KMS-11 (cell line): ENCODE data around the gene FOXF2.

Experiments used
- H2AFZ ChIP-seq: fragments of 200-600 bp; sonication (generic); 2 replicates; pipeline ENCODE4 v1.6.1; 2016; ENCODE audit warnings: antibody characterized with exemption, mixed run types, low read depth
- H3K27ac ChIP-seq: fragments of 200-600 bp; sonication (generic); 2 replicates; pipeline ENCODE4 v1.6.1; 2016; ENCODE audit warnings: mild to moderate bottlenecking, mixed run types
- H3K27me3 ChIP-seq: fragments of 200-600 bp; sonication (generic); 2 replicates; pipeline ENCODE4 v1.6.1; 2017; ENCODE audit warnings: mild to moderate bottlenecking, low read depth, mixed run types, moderate library complexity; ENCODE audit not compliant: insufficient read depth
- H3K36me3 ChIP-seq: fragments of 200-600 bp; sonication (generic); 2 replicates; pipeline ENCODE4 v1.6.1; 2017; ENCODE audit warnings: mild to moderate bottlenecking, mixed run types; ENCODE audit not compliant: insufficient read depth
- H3K4me1 ChIP-seq: fragments of 200-600 bp; sonication (generic); 2 replicates; pipeline ENCODE4 v1.6.1; 2016; ENCODE audit warnings: mild to moderate bottlenecking, low read depth, mixed run types; ENCODE audit not compliant: poor library complexity, severe bottlenecking
- H3K4me2 ChIP-seq: fragments of 200-600 bp; sonication (generic); 2 replicates; pipeline ENCODE4 v1.7.0; 2016; ENCODE audit warnings: mild to moderate bottlenecking, mixed run types
- H3K4me3 ChIP-seq: fragments of 200-600 bp; sonication (generic); IDR thresholded peaks from 2 replicates; pipeline ENCODE4 v1.6.1; 2017; ENCODE audit warnings: low read depth, low read length, mixed read lengths; ENCODE audit not compliant: insufficient read depth
- H3K79me2 ChIP-seq: fragments of 200-600 bp; sonication (generic); 2 replicates; pipeline ENCODE4 v1.6.1; 2016; ENCODE audit warnings: low read depth, mixed run types; ENCODE audit not compliant: insufficient read depth
- H3K9ac ChIP-seq: fragments of 200-600 bp; sonication (generic); 2 replicates; pipeline ENCODE4 v1.6.1; 2016; ENCODE audit warnings: mild to moderate bottlenecking, mixed run types
- H4K20me1 ChIP-seq: fragments of 200-600 bp; sonication (generic); 2 replicates; pipeline ENCODE4 v1.6.1; 2016; ENCODE audit warnings: mild to moderate bottlenecking, mixed run types; ENCODE audit not compliant: insufficient read depth
- TF ChIP-seq, protein P1 (sequence below): fragments of 200-600 bp; sonication (generic); conservative IDR thresholded peaks from 2 replicates; pipeline ENCODE4 v1.6.1; 2017; ENCODE audit warnings: low read depth, mild to moderate bottlenecking, antibody characterized with exemption, low read length, moderate library complexity, mixed read lengths

The FOXF2 gene

DNA sequence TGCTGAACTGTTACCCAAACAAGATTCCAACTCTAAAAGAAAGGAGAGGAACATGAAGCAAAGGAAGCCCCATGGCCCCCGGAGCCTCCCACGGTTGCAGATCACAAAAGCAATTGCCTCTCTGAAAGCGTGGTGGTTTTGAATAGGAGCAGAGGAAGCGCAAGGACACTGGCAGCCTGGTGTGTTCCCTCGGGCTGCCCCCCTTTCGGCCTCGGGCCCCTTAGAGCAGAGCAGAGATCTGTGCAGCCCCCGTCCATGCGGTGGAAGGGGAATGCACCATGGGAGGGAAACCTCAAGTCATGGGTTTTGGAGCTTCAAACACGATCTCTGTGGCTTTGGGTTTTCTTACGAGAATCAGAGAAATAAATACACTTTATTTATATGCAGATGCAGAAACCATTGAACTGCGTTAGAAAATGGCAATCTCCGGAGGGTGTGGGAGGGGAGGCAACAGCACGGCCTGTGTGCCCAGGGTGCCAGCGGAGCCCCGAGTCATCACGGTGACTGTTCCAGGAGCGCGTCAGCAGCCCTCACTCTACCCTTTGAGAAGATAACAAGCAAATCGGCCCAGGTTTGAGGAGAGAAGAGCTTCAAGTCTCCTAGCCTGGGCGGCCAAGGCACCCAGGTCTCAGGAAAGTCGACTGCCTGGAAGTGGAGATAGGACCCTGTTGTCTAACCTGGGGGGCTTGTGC is 20.5 kb downstream of the FOXF2 start:
- H3K27me3 ChIP-seq: no peaks in the 10 kb centered on the region

DNA sequence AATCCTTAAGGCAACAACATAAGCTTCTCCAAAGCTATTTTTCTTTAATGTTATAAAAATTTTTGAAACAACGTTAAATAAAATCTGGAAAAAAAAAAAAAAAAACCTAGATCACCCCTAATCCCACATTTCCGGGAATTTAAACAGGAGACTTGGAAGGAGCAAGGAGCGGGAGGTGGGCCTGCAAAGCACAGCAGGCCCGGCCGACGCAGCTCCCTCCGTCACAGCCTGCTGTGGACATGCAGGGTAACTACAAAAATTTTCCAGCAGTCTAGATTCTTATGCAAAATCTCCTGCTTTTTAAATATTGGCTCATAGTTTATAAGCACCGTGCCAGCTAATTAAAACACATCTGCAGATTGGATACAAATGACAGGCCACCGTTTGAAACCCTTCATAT is 23.5 kb downstream of the FOXF2 start:
- Histone ChIP-seq H3K27me3 (no peaks in the 10 kb centered on the region), H3K79me2 (no peaks in the 10 kb centered on the region), H3K9ac (no peak overlapping the region), H3K4me1 (no peaks in the 10 kb centered on the region), H3K4me2 (no peak overlapping the region), H2AFZ (no peak overlapping the region), H3K27ac (no peak overlapping the region), H3K36me3 (no peaks in the 10 kb centered on the region), H3K4me3 (no peak overlapping the region), H4K20me1 (no peaks in the 10 kb centered on the region)
- TF ChIP-seq, protein P1, sequence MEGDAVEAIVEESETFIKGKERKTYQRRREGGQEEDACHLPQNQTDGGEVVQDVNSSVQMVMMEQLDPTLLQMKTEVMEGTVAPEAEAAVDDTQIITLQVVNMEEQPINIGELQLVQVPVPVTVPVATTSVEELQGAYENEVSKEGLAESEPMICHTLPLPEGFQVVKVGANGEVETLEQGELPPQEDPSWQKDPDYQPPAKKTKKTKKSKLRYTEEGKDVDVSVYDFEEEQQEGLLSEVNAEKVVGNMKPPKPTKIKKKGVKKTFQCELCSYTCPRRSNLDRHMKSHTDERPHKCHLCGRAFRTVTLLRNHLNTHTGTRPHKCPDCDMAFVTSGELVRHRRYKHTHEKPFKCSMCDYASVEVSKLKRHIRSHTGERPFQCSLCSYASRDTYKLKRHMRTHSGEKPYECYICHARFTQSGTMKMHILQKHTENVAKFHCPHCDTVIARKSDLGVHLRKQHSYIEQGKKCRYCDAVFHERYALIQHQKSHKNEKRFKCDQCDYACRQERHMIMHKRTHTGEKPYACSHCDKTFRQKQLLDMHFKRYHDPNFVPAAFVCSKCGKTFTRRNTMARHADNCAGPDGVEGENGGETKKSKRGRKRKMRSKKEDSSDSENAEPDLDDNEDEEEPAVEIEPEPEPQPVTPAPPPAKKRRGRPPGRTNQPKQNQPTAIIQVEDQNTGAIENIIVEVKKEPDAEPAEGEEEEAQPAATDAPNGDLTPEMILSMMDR: no peak

More for the DNA sequence above, 20.5 kb downstream of the FOXF2 start:
- Histone ChIP-seq H3K9ac (no peak overlapping the region), H3K4me3 (no peak overlapping the region), H4K20me1 (no peaks in the 10 kb centered on the region), H3K4me2 (no peak overlapping the region), H3K27ac (no peak overlapping the region), H3K36me3 (no peaks in the 10 kb centered on the region), H3K4me1 (no peaks in the 10 kb centered on the region), H3K79me2 (no peaks in the 10 kb centered on the region), H2AFZ (no peak overlapping the region)
- TF ChIP-seq, protein P1: no peak

DNA sequence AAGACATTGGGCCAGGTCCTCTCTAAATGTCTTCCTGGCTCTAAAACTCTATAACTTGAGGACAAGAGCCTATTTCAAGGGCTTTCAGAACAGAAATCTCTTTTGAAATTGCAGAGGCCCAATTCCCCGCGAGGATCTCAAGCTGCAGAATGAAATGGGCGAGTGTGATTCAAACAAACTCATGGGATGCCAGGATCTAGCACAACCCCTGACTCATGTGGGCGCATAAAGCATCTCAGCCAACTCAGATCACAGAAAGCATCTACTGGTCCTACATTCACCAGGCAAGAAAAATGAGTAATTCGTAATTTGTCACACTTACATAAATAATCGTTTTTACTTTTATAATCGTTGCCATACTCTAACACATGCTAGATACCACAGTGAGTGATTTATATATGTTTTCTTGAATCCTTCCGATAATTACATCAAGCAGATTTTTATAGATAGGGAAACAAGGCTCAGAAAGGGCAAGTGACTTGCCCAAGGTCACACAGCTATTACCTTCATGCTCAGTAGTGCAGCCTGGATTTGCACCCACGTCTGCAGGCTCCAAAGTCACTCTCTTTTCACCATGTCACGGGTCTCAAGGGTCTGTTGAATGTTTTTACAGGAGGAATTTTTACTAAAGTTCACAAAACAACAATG is 26.2 kb downstream of the FOXF2 start:
- H4K20me1 ChIP-seq: no peaks in the 10 kb centered on the region
- H3K27me3 ChIP-seq: no peaks in the 10 kb centered on the region

DNA sequence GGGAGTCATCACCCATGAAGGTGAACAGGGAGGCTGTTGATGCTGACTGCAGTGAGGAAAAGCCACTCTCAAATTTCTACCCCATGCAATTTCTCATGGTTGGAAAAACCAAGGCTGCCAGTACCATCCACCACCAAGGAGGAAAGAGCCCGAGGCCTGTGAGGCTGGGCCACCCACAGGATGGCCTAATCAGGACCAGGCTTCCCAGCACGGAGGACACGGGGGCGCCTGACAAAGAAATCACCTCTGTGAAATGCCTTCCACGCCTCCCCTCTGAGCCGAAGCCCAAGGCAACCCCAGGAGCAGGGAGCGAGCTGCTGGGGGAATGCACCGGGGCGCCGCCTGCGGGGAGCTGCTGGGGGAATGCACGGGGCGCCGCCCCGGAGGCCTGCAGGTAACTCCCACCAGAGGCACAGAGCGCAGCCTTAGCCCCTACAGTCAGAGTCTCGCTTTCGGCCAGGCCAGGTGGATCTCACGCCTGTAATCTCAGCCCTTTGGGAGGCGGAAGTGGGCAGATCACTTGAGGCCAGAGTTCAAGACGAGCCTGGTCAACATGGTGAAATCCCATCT is 26.9 kb downstream of the FOXF2 start:
- TF ChIP-seq, protein P1: no peak
- no peak overlapping the region for H3K4me2 ChIP-seq
- no peak overlapping the region for H2AFZ ChIP-seq
- H3K4me1 ChIP-seq: no peaks in the 10 kb centered on the region
- no peaks in the 10 kb centered on the region for H3K36me3 ChIP-seq
- no peak overlapping the region for H3K27ac ChIP-seq
- H3K79me2 ChIP-seq: no peaks in the 10 kb centered on the region
- no peak overlapping the region for H3K4me3 ChIP-seq
- no peaks in the 10 kb centered on the region for H3K27me3 ChIP-seq
- no peak overlapping the region for H3K9ac ChIP-seq
- H4K20me1 ChIP-seq: no peaks in the 10 kb centered on the region

More for the DNA sequence above, 26.2 kb downstream of the FOXF2 start:
- H3K79me2 ChIP-seq: no peaks in the 10 kb centered on the region
- H3K36me3 ChIP-seq: no peaks in the 10 kb centered on the region
- H3K4me2 ChIP-seq: no peak overlapping the region
- no peaks in the 10 kb centered on the region for H3K4me1 ChIP-seq
- TF ChIP-seq, protein P1: no peak
- H2AFZ ChIP-seq: no peak overlapping the region
- H3K4me3 ChIP-seq: no peak overlapping the region
- no peak overlapping the region for H3K9ac ChIP-seq
- no peak overlapping the region for H3K27ac ChIP-seq
